Cortex of kidney (tissue), 1 donor: ENCODE measurements around the gene PPP1R13L.
"Not testable (repeated sequence)": the region's sequence is repeated elsewhere in the genome, so short reads cannot be mapped to it uniquely, and the experiment has no call there.

Experiments used
- DNase-seq: peaks from one replicate; lab custom pipeline; 2025; lab: John Stamatoyannopoulos, UW

PPP1R13L gene

DNA sequence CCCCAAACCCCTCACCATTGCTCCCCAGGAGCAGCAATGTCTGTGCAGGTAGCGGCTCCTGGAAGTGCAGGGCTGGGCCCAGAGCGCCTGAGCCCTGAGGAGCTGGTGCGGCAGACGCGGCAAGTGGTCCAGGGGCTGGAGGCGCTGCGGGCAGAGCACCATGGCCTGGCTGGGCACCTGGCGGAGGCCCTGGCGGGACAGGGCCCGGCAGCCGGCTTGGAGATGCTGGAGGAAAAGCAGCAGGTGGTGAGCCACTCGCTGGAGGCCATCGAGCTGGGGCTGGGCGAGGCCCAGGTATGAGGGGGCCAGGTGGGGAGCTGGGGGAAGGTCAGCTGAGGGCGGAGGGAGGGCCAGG, 59.4 kb downstream of the PPP1R13L start:
- no peak for DNase-seq

DNA sequence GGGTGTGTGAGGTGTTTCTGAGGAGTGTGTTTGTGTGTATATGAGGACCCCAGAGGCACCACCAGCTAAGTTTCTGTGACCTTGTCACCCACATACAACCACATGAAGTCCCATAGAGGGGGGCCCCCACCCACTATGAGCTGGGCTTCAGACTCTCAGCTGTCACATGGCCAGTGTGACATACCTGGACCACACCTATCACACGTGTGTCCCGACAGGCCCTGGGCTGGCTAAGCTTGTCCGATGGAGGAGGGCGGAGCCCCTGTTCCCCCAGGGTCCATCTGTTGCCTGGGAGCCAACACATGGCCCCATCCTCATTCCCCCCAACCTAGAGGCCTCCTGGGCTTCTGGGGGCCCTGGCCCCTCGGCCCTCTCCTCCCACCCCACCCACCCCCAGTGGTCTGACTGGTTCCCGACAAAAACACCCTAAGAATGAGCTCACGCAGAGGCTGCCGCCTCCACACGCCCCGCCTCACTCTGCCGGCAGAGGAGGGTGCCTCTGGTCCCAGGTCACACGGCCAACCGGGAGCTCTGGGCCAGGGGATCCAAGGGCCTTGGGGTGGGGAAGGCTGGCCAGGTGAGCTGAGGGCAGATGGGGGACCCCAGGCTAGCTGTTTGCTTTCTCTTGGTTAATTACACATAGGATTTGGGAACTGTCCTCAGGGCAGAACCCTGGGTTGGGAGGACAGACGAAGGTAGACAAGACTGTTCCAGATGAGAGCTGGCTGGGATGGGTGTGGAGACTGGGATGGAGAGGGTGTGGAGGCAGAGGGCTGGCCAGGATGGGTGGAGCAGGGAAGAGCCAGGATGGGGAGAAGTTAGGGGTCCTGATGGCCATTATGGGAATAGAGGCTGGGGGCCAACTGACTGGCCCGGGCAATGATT, 60.0 kb downstream of the PPP1R13L start:
- DNase-seq: no peak

DNA sequence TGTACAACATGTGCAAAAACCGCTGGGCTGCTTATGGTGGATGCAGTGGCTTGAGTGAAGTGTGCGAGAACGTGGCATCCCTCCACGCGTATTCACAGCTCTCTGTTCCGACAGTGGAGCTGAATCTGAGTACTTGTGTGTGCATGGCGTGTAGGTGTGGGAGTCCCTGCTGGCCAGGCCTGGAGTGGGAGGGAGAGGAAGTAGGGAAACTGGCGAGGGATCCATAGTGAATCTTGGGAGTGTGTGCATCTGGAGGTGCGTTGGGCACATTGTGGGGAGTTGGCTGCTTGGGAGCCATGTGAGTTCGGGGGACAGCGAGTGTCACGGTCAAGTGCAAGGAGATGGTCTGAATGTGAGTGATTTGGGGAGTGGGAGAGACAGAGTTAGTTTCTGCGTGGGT, 62.0 kb downstream of the PPP1R13L start:
- no peak for DNase-seq

DNA sequence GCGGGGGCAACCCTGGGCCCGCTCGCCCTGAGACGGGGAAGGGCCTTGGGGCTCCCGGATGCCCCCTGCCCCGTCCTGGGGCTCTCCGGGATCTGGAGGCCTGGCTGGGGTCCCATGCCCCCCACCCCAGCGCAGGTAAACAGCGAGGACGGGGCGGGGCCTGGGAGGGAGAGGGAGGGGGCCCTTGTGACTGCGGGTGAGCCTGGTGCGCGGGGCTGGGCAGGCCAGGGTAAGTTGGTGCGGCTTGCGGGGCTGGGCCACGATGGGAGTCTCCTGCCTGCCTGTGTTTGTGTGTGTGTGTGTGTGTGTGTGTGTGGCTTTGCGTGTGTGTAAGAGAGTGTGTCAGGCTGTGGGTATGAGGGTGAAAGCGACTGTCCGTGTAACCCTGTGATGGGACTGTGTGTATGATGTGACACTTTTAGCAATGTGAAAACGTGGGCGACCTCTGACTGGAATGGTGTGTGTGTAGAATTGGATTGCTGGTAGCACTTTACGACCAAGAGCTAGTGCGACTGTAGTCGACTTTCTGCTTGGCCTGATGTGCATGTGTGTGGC, 63.9 kb downstream of the PPP1R13L start:
- no peak for DNase-seq

DNA sequence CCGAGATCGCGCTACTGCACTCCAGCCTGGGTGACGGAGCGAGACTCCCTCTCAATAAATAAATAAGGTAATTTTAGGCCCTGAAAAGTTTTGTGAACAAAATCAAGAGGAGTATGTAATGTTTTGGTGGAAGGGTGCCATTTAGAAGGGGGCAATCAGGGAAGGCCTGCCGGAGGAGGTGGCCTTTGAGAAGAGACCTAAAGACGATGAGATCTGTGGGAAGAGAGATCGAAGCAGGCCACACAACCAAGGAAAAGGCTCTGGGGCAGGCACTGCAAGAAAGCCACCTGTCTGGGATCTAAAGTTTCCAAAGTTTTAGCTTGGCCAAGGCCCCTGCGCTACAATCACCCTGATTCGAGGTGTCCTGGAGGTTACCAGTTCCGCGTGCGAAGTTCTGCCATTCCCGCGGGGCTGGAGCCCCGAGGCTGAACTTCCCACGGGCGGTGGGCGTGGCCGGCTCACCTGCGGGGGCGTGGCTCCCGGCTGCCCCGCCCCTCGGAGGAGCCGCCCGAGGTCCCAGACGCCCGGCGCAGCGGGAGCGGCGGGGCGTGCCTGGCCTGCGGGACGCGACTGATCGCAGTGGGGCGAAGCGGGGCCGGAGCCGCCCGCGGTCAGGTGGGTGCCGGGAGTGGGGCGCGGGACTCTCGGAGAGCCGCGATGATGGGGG, 64.5 kb downstream of the PPP1R13L start, which contains the start of gene KLC3:
KLC3 (plus strand) TSS at position 519 of the 667 bp plus-strand sequence. CDS start 4,792 bp downstream, outside the sequence.
- DNase-seq: no peak

DNA sequence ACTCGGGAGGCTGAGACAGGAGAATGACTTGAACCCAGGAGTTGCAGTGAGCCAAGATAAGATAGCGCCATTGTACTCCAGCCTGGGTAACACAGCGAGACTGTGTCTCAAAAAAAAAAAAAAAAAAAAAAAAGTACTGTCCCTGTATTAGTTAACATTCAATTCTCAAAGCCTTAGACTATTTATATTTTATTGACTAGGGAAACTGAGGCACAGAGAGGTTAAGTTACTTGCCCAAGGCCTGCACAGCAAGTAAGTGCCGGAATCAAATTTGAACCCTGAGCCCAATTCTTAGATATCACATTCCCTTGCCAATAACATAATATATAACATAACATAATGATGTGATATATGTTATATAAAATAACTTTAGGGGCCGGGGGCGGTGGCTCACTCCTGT, 65.2 kb downstream of the PPP1R13L start:
- no peak for DNase-seq

DNA sequence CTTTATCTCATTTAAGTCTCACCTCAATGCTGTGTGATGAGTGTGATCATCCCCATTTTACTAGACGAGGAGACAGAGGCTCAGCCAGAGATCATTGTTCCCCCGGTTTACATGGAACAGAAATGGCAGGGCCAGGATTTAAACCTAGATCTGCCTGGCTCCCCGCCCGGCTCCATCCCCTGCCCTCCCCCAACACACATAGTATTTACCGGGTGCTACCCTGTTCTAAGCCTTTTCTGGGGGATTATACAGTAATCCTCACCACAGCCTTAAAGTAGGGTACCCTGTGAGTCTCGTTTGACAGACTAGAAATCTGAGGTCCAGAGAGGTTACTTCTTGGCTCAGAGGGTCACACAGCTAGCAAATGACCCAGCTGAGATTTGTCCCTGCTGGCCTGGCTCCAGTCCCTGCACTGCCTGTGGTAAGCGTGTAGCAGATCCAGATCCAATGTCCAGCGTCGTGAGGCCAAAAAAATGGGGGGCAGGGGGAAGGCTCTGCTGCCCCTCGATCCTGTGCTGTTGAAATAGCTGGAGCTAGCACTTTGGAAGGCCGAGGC, 68.1 kb downstream of the PPP1R13L start:
- DNase-seq: no peak

DNA sequence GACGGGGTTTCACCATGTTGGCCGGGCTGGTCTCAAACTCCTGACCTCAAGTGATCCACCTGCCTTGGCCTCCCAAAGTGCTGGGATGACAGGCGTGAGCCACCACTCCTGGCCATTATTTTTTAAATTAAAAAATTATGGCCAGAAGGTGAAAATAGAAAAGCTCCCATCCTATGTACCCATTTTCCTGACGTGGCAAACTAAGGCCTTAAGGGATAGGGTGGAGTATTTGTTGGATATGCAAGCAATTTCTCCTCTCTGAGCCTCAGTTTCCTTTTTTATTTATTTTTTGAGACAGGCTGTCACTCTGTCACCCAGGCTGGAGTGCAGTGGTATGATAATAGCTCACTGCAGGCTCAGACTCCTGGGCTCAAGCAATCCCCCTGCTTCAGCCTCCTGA, 70.0 kb downstream of the PPP1R13L start:
- DNase-seq: not testable (repeated sequence)

DNA sequence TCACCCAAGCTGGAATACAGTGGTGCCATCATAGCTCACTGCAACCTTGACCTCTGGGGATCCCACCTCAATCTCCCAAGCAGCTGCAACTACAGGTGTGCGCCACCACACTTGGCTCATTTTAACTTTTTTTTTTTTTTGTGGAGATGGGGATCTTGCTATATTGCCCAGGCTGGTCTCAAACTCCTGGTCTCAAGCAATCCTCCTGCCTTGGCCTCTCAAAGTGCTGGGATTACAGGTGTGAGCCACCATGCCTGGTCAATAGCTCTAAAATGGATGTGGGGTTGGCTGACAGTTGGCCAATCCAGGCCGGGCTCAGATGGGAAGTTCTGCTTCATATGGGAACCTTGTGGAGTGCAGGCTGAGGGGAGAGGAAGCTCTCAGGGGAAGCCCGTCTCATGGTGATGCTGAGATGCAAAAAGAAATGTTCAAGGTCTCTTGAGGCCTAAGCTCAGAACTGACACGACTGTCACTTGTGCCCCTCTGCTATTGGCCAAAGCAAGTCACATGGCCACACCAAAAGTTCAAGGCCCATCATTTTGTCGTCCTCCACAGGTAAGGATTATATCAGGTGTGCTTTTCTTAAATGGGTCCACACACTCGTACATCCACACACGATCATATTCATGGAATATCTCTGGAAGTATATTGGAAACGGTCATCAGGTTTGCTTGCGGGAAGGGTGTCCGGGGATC, 71.1 kb downstream of the PPP1R13L start:
- no peak for DNase-seq

DNA sequence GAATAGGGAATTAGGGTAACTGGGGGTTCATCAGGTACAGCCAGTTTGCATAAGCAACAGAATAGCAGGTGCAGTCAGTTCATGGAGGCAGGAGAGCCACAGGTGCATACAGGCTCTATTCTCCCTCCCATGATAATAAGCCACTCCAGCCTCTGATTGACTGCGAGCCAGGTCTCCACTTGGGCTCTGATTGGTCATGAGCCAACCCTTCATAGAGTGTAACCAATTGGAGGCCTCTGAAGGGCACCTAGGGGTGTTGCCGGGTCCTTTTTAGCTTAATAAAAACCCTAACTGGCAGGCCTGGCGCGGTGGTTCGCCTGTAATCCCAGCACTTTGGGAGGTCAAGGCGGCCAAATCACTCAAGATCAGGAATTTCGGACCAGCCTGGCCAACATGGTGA, 73.5 kb downstream of the PPP1R13L start:
- no peak for DNase-seq
